HepG2 (cell line): ENCODE results near the gene MTMR10. TPM values are rescaled to one million over a fixed set of nuclear protein-coding genes. Genes with fewer than 3 reads are reported as not detected.

Source experiments
- ELF3 ChIP-seq: IDR thresholded peaks from 2 replicates; pipeline ENCODE4 v1.6.1; 2016; ENCODE audit warnings: missing genetic modification reagents, missing compliant biosample characterization
- MYC ChIP-seq: sonication (generic); formaldehyde crosslinking; IDR thresholded peaks from 2 replicates; pipeline ENCODE4 v1.9.0; 2021; ENCODE audit warnings: missing genetic modification reagents, borderline replicate concordance
- RFX1 ChIP-seq: fragments of 450-650 bp; IDR thresholded peaks from 2 replicates; pipeline ENCODE4 v1.6.1; 2017
- SMC3 ChIP-seq: IDR thresholded peaks from 2 replicates; pipeline ENCODE4 v1.6.1; 2011; ENCODE audit warnings: low read length, improper control_type of control experiment
- SYNCRIP ChIP-seq: fragments of 200-400 bp; formaldehyde crosslinking; IDR thresholded peaks from 2 replicates; pipeline ENCODE4 v1.6.1; 2018; ENCODE audit warnings: mild to moderate bottlenecking, low read depth, low read length; ENCODE audit not compliant: insufficient read depth
- TOPORS ChIP-seq: sonication (generic); formaldehyde crosslinking; IDR thresholded peaks from 2 replicates; pipeline ENCODE4 v1.8.0; 2023; ENCODE audit warnings: mild to moderate bottlenecking, missing genetic modification reagents
- YY1 ChIP-seq: IDR thresholded peaks from 2 replicates; pipeline ENCODE4 v1.6.1; 2011; ENCODE audit warnings: low read length, low read depth, moderate library complexity, mild to moderate bottlenecking; ENCODE audit not compliant: insufficient read depth, insufficient replicate concordance
- ZFP37 ChIP-seq: sonication (generic); formaldehyde crosslinking; IDR thresholded peaks from 2 replicates; pipeline ENCODE4 v1.4.0; 2020; ENCODE audit warnings: missing genetic modification reagents, borderline replicate concordance
- ZKSCAN5 ChIP-seq: sonication (generic); formaldehyde crosslinking; IDR thresholded peaks from 2 replicates; pipeline ENCODE4 v1.5.1; 2020; ENCODE audit warnings: mild to moderate bottlenecking, missing genetic modification reagents
- ZNF337 ChIP-seq: sonication (generic); formaldehyde crosslinking; IDR thresholded peaks from 2 replicates; pipeline ENCODE4 v1.5.1; 2020; ENCODE audit warnings: missing genetic modification reagents, low read depth, mild to moderate bottlenecking, borderline replicate concordance
- ZNF484 ChIP-seq: sonication (generic); formaldehyde crosslinking; IDR thresholded peaks from 2 replicates; pipeline ENCODE4 v1.5.1; 2020; ENCODE audit warnings: mild to moderate bottlenecking, low read depth, missing genetic modification reagents, borderline replicate concordance
- ZNF547 ChIP-seq: sonication (generic); formaldehyde crosslinking; IDR thresholded peaks from 2 replicates; pipeline ENCODE4 v1.5.1; 2020; ENCODE audit warnings: mild to moderate bottlenecking, missing genetic modification reagents
- ZNF790 ChIP-seq: sonication (generic); formaldehyde crosslinking; IDR thresholded peaks from 2 replicates; pipeline ENCODE4 v1.8.0; 2022; ENCODE audit warnings: missing genetic modification reagents, mild to moderate bottlenecking, borderline replicate concordance
- ZSCAN25 ChIP-seq: sonication (generic); formaldehyde crosslinking; IDR thresholded peaks from 2 replicates; pipeline ENCODE4 v1.8.0; 2022; ENCODE audit warnings: mild to moderate bottlenecking, missing genetic modification reagents
- ZSCAN31 ChIP-seq: sonication (generic); formaldehyde crosslinking; IDR thresholded peaks from 2 replicates; pipeline ENCODE4 v1.5.0; 2020; ENCODE audit warnings: low read depth, mild to moderate bottlenecking, missing genetic modification reagents
- polyA plus RNA-seq, 8 experiments: library from polyadenylated mRNA; depleted of rRNA in 3 of 8; stranded (reverse) in 7 of 8; unstranded in 1 of 8; fragments of >200 nt; fragmentation: Illumina TruSeq in 4 of 8; extraction: Trizol in 4 of 8; gene quantifications; 2 replicates each; pipeline versions ENCODE4 v1.2.1 to v1.2.3, GENCODE V29; 2011 to 2016; ENCODE audit warnings: low read depth in 4 of 8, missing spikeins in 1 of 8, mixed read lengths in 1 of 8; ENCODE audit not compliant: insufficient read depth in 1 of 8
- total RNA-seq, 5 experiments: library from RNA; depleted of rRNA; stranded (reverse); fragments of >200 nt; fragmentation: Illumina TruSeq; extraction: Trizol; gene quantifications; 2 replicates each; pipeline ENCODE4 v1.2.3, GENCODE V29; 2016; ENCODE audit warnings: low read depth in 1 of 5
- TF ChIP-seq, protein P1 (sequence below): sonication (generic); formaldehyde crosslinking; IDR thresholded peaks from 2 replicates; pipeline ENCODE4 v1.4.0; 2020; ENCODE audit warnings: missing genetic modification reagents, borderline replicate concordance
- TF ChIP-seq, protein P2 (sequence below): fragments of 450-650 bp; IDR thresholded peaks from 2 replicates; pipeline ENCODE4 v1.6.1; 2017; ENCODE audit warnings: mild to moderate bottlenecking
- TF ChIP-seq, protein P3 (sequence below): IDR thresholded peaks from 2 replicates; pipeline ENCODE4 v1.6.1; 2012; ENCODE audit warnings: inconsistent platforms
- TF ChIP-seq, protein P4 (sequence below): sonication (generic); formaldehyde crosslinking; IDR thresholded peaks from 2 replicates; pipeline ENCODE4 v1.5.0; 2020; ENCODE audit warnings: mild to moderate bottlenecking, missing genetic modification reagents

Gene MTMR10
- total and polyA plus RNA-seq, 2 of the 13 experiments (the other 11 are each of a cell fraction or from before 2014, with no cell fraction given) = 10.2 to 17.4 TPM

DNA sequence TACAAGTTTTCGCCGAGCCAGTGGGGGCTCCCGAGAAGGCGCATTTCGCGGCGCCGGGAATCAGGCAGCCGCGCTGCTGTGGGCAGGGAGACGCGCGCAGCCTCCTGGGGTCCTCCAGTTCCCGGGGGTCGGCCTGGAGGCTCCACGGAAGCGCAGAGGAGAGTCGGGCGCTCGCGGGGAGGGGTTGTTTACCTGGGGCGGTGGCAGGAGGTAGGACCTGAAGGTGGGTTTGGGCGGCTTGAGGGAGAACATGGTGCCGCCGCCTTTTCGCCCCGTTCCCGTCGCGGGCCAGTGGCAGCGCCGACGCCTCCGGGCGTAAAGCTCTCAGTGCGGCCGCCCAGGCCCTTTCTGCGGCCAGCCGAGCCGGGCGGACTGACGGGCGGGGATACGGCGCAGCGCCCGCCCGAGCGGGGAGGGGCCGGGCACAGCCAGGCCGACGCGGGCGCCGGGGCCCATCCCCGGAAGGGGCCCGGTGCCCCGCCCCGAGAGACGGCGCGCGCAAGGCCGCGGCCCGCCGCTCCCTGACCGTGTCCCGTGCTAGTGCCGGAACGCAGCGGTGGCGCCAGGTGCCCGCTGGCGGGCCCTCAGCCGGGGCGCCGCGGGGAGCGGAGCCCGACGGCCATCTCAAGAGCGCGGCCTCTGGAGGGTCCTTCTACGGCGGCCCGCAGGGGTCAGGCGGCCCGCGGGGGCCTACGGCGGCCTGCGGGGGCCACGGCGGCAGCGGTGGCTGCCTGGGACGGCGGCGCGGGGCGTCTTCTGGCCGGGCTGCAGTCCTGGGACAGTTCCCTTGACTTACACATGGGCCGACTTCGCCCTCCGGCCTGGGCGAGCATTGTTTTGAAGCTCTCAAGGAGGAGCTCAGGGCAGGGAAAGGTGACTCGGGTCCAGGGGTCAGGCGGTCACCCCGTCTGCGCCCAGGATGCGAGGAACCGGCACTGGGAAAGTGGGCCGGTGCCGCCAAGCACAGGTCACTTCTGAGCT lies at the start of gene MTMR10 (continued):
- TF ChIP-seq ZNF337 (CRISPR knock-in tag) (no peak), ZSCAN25 (CRISPR knock-in tag) (no peak; the same call in 1 of the 2 replicates), ZNF547 (no peak), ZNF484 (CRISPR knock-in tag) (no peak), MYC (CRISPR knock-in tag) (peak; percentile 40; the same call in 1 of the 2 replicates), ZKSCAN5 (no peak), SYNCRIP (no peak), ZSCAN31 (peak; percentile 78), YY1 (peak; percentile 90), ZFP37 (0 out of 2 replicates have a peak, but pooled peaks have one; percentile 40), TOPORS (CRISPR knock-in tag) (peak; percentile 74), ELF3 (CRISPR knock-in tag) (no peak), RFX1 (no peak), SMC3 (no peak), ZNF790 (CRISPR knock-in tag) (no peak)
- TF ChIP-seq, protein P1, sequence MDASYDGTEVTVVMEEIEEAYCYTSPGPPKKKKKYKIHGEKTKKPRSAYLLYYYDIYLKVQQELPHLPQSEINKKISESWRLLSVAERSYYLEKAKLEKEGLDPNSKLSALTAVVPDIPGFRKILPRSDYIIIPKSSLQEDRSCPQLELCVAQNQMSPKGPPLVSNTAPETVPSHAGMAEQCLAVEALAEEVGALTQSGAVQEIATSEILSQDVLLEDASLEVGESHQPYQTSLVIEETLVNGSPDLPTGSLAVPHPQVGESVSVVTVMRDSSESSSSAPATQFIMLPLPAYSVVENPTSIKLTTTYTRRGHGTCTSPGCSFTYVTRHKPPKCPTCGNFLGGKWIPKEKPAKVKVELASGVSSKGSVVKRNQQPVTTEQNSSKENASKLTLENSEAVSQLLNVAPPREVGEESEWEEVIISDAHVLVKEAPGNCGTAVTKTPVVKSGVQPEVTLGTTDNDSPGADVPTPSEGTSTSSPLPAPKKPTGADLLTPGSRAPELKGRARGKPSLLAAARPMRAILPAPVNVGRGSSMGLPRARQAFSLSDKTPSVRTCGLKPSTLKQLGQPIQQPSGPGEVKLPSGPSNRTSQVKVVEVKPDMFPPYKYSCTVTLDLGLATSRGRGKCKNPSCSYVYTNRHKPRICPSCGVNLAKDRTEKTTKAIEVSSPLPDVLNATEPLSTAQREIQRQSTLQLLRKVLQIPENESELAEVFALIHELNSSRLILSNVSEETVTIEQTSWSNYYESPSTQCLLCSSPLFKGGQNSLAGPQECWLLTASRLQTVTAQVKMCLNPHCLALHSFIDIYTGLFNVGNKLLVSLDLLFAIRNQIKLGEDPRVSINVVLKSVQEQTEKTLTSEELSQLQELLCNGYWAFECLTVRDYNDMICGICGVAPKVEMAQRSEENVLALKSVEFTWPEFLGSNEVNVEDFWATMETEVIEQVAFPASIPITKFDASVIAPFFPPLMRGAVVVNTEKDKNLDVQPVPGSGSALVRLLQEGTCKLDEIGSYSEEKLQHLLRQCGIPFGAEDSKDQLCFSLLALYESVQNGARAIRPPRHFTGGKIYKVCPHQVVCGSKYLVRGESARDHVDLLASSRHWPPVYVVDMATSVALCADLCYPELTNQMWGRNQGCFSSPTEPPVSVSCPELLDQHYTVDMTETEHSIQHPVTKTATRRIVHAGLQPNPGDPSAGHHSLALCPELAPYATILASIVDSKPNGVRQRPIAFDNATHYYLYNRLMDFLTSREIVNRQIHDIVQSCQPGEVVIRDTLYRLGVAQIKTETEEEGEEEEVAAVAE (CRISPR knock-in tag) = no peak
- TF ChIP-seq, protein P2, sequence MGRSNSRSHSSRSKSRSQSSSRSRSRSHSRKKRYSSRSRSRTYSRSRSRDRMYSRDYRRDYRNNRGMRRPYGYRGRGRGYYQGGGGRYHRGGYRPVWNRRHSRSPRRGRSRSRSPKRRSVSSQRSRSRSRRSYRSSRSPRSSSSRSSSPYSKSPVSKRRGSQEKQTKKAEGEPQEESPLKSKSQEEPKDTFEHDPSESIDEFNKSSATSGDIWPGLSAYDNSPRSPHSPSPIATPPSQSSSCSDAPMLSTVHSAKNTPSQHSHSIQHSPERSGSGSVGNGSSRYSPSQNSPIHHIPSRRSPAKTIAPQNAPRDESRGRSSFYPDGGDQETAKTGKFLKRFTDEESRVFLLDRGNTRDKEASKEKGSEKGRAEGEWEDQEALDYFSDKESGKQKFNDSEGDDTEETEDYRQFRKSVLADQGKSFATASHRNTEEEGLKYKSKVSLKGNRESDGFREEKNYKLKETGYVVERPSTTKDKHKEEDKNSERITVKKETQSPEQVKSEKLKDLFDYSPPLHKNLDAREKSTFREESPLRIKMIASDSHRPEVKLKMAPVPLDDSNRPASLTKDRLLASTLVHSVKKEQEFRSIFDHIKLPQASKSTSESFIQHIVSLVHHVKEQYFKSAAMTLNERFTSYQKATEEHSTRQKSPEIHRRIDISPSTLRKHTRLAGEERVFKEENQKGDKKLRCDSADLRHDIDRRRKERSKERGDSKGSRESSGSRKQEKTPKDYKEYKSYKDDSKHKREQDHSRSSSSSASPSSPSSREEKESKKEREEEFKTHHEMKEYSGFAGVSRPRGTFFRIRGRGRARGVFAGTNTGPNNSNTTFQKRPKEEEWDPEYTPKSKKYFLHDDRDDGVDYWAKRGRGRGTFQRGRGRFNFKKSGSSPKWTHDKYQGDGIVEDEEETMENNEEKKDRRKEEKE = no peak
- TF ChIP-seq, protein P3, sequence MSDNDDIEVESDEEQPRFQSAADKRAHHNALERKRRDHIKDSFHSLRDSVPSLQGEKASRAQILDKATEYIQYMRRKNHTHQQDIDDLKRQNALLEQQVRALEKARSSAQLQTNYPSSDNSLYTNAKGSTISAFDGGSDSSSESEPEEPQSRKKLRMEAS = peak; percentile 4; the same call in 1 of the 2 replicates
- TF ChIP-seq, protein P4, sequence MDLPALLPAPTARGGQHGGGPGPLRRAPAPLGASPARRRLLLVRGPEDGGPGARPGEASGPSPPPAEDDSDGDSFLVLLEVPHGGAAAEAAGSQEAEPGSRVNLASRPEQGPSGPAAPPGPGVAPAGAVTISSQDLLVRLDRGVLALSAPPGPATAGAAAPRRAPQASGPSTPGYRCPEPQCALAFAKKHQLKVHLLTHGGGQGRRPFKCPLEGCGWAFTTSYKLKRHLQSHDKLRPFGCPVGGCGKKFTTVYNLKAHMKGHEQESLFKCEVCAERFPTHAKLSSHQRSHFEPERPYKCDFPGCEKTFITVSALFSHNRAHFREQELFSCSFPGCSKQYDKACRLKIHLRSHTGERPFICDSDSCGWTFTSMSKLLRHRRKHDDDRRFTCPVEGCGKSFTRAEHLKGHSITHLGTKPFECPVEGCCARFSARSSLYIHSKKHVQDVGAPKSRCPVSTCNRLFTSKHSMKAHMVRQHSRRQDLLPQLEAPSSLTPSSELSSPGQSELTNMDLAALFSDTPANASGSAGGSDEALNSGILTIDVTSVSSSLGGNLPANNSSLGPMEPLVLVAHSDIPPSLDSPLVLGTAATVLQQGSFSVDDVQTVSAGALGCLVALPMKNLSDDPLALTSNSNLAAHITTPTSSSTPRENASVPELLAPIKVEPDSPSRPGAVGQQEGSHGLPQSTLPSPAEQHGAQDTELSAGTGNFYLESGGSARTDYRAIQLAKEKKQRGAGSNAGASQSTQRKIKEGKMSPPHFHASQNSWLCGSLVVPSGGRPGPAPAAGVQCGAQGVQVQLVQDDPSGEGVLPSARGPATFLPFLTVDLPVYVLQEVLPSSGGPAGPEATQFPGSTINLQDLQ (CRISPR knock-in tag) = no peak
